Measurements from ENCODE around the gene ALDOC. TPM values are rescaled to one million over a fixed set of nuclear protein-coding genes. Genes with fewer than 3 reads are reported as not detected.

Gene ALDOC
- total RNA-seq, 2 donors from 2014 or later: 14.4 to 111 TPM

GRCh38 chr17:28618464-28618863 is 41.8 kb upstream of the ALDOC start:
- Histone ChIP-seq H3K4me3 (no peak overlapping the region), H3K9me3 (no peaks in the 10 kb centered on the region), H3K27me3 (no peaks in the 10 kb centered on the region), H3K9ac (ENCODE audit: low read depth in 2 of 2, low read length in 2 of 2) (no peak overlapping the region), H3K27ac (no peak overlapping the region), H3K36me3 (peaks cover 41% of the 10 kb centered on the region), H3K4me1 (no peaks in the 10 kb centered on the region)
- DNase-seq: no peak
- TF ChIP-seq CTCF (IDR thresholded peaks at IDR 0.05): no peak
- intact Hi-C loops (cut with DNase I): no loop called here

- Histone ChIP-seq H3K4me3 (no peak overlapping the region), H3K9me3 (no peaks in the 10 kb centered on the region), H3K9ac (ENCODE audit: low read depth in 2 of 2, low read length in 2 of 2) (no peak overlapping the region), H3K27ac (no peak overlapping the region), H3K27me3 (no peaks in the 10 kb centered on the region), H3K36me3 (peaks cover 35% of the 10 kb centered on the region), H3K4me1 (no peaks in the 10 kb centered on the region)
- intact Hi-C loops (cut with DNase I): no loop called here
- DNase-seq: no peak
- TF ChIP-seq CTCF (IDR thresholded peaks at IDR 0.05): no peak
These were observed 39.6 kb upstream of the ALDOC start for GRCh38 chr17:28616281-28616680.

- Histone ChIP-seq H3K36me3 (peaks cover 33% of the 10 kb centered on the region), H3K9ac (ENCODE audit: low read depth in 2 of 2, low read length in 2 of 2) (no peak overlapping the region), H3K4me3 (no peak overlapping the region), H3K27me3 (no peaks in the 10 kb centered on the region), H3K9me3 (no peaks in the 10 kb centered on the region), H3K27ac (no peak overlapping the region), H3K4me1 (no peaks in the 10 kb centered on the region)
- intact Hi-C loops (cut with DNase I): no loop called here
- TF ChIP-seq CTCF (IDR thresholded peaks at IDR 0.05): no peak
- DNase-seq: no peak
These were observed 38.7 kb upstream of the ALDOC start for GRCh38 chr17:28615260-28615940.

GRCh38 chr17:28613931-28614381 is 37.3 kb upstream of the ALDOC start, which contains the start of gene RSKR:
Gene RSKR (minus strand): TSS chr17:28614185. CDS start chr17:28614161, 24 bp downstream.
- DNase-seq: no peak
- intact Hi-C loops (cut with DNase I): loop anchor here (2.0 to 5.0 kb wide), 2 partner anchors 65 to 117 kb away; no protein-coding TSS in a partner anchor
- TF ChIP-seq CTCF (IDR thresholded peaks at IDR 0.05): no peak

GRCh38 chr17:28612936-28613872 is 36.5 kb upstream of the ALDOC start:
- no peaks in the 10 kb centered on the region for H3K9me3 ChIP-seq
- peak; percentile 64 for TF ChIP-seq CTCF (IDR thresholded peaks at IDR 0.05)
- no peak overlapping the region for H3K4me3 ChIP-seq
- H3K27ac ChIP-seq: no peak overlapping the region
- no peaks in the 10 kb centered on the region for H3K4me1 ChIP-seq
- no peaks in the 10 kb centered on the region for H3K27me3 ChIP-seq
- intact Hi-C loops (cut with DNase I): loop anchor here (2.0 to 5.0 kb wide), 2 partner anchors 64 to 116 kb away; no protein-coding TSS in a partner anchor
- no peak overlapping the region for H3K9ac ChIP-seq (ENCODE audit: low read depth in 2 of 2, low read length in 2 of 2)
- peak; percentile 29 for DNase-seq
- H3K36me3 ChIP-seq: peaks cover 20% of the 10 kb centered on the region

More at GRCh38 chr17:28613931-28614381, 37.3 kb upstream of the ALDOC start, which contains the start of gene RSKR:
- Histone ChIP-seq H3K27me3 (no peaks in the 10 kb centered on the region), H3K4me1 (no peaks in the 10 kb centered on the region), H3K9me3 (no peaks in the 10 kb centered on the region), H3K4me3 (no peak within 1 kb of the TSS), H3K27ac (no peak within 1 kb of the TSS), H3K9ac (ENCODE audit: low read depth in 2 of 2, low read length in 2 of 2) (no peak within 1 kb of the TSS), H3K36me3 (peaks cover 22% of the 10 kb centered on the region)
